Testis (tissue), 2 donors: ENCODE data around the gene SGMS2.

ENCODE experiments used
- POLR2A ChIP-seq: fragments of 450-650 bp; IDR thresholded peaks from one replicate; pipeline ENCODE4 v1.6.1; 2017; ENCODE audit warnings: antibody characterized with exemption, mild to moderate bottlenecking, moderate library complexity
- TF ChIP-seq, protein P1 (sequence below), 3 experiments: fragments of 450-650 bp in 2 of 3; fragments of 200-600 bp in 1 of 3; sonication (generic) in 1 of 3; IDR thresholded peaks; one replicate each; pipeline ENCODE4 v1.5.1; 2016 to 2019; ENCODE audit warnings: antibody characterized with exemption in 3 of 3, mild to moderate bottlenecking in 2 of 3, moderate library complexity in 1 of 3

DNA sequence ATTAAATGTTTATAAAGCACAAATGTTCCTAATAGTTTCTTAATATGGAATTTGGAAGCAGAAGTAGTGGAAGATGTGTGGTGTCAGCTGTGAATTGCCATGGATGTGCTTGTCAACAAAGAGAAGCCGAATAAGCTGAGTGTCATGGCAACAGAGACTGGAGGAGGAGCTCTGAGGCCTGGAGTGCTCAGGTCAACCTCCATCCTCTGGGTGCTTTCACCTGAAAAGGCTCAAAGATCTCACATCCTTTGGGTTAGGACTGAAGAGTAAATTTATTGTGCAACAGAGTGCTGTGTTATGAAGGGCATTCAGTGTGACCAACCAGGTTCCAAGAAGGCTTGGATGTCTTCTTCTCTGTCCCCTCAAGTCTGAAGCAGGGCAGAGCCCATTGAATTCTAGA lies 18.7 kb downstream of the SGMS2 start:
- TF ChIP-seq, protein P1, sequence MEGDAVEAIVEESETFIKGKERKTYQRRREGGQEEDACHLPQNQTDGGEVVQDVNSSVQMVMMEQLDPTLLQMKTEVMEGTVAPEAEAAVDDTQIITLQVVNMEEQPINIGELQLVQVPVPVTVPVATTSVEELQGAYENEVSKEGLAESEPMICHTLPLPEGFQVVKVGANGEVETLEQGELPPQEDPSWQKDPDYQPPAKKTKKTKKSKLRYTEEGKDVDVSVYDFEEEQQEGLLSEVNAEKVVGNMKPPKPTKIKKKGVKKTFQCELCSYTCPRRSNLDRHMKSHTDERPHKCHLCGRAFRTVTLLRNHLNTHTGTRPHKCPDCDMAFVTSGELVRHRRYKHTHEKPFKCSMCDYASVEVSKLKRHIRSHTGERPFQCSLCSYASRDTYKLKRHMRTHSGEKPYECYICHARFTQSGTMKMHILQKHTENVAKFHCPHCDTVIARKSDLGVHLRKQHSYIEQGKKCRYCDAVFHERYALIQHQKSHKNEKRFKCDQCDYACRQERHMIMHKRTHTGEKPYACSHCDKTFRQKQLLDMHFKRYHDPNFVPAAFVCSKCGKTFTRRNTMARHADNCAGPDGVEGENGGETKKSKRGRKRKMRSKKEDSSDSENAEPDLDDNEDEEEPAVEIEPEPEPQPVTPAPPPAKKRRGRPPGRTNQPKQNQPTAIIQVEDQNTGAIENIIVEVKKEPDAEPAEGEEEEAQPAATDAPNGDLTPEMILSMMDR (IDR thresholded peaks at IDR 0.05) = no peak
- no peak for TF ChIP-seq POLR2A
